ENCODE results near the gene CHD5. TPM values are rescaled to one million over a fixed set of nuclear protein-coding genes. Genes with fewer than 3 reads are reported as not detected.
"Not testable (repeated sequence)": the region's sequence is repeated elsewhere in the genome, so short reads cannot be mapped to it uniquely, and the experiment has no call there.

Gene CHD5
- polyA plus RNA-seq, 4 donors: 0.14 to 0.63 (median 0.36) TPM

GRCh38 chr1:6090996-6091822, 88.9 kb downstream of the CHD5 start:
- DNase-seq (ENCODE audit: low read depth in 4 of 4, low spot score in 3 of 4): no peak

GRCh38 chr1:6090288-6090687, 89.8 kb downstream of the CHD5 start:
- no peak for DNase-seq (ENCODE audit: low read depth in 4 of 4, low spot score in 3 of 4)

GRCh38 chr1:6088956-6089355, 91.2 kb downstream of the CHD5 start:
- no peak for DNase-seq (ENCODE audit: low read depth in 4 of 4, low spot score in 3 of 4)

GRCh38 chr1:6087958-6088357, 92.2 kb downstream of the CHD5 start:
- no peak for DNase-seq (ENCODE audit: low read depth in 4 of 4, low spot score in 3 of 4)

- no peak for DNase-seq (ENCODE audit: low read depth in 4 of 4, low spot score in 3 of 4)
Observed at GRCh38 chr1:6087377-6087772, 92.7 kb downstream of the CHD5 start.

DNA sequence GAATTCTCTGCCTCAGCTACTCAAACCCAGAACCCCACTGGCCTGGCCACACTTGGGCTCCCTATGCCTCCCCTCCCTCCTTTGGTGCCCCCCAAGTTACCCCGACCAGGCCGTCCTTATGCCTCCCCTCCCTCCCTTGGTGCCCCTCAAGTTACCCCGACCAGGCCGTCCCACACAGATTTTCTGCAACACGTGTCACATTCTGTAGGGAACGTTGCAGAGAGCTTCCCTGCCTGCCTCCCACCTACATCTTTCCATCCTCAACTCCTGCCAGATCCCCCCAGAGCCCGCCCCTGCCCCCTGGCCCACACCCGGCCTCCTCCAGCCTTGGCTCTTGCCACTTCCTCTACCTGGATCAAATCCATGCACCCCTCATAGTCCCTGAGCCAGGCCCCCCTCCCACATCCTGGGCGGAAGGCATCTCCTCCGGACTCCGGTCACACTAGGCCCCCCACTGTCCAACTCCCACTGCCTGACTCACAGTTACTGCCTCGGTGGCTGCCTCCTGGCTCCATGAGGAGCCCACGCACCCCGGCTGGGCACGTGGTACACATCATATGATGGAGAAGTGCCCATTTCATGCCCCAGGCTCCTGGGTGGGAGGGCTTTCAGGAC, 93.3 kb downstream of the CHD5 start:
- no peak for DNase-seq (ENCODE audit: low read depth in 4 of 4, low spot score in 3 of 4)

DNA sequence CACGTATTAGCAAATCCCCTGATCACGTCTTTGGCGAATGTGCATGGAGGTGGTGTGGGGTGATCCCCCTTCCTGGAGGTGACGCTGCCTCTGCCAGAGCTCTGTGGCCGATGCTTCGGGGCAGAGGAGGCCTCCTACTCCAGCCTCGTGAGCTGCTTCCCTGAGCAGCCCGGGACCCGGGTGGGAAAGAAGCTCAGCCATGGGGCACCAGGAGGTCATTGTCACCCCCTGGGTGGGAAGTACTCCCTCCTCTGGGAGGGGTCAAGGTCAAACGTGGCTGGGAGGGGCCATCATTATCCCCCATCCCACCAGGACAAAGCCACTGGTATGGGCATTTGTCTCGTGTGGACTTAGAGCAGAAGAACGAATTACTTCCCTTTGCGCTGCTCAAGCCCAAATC, 93.8 kb downstream of the CHD5 start:
- DNase-seq (ENCODE audit: low read depth in 4 of 4, low spot score in 3 of 4): no peak

DNA sequence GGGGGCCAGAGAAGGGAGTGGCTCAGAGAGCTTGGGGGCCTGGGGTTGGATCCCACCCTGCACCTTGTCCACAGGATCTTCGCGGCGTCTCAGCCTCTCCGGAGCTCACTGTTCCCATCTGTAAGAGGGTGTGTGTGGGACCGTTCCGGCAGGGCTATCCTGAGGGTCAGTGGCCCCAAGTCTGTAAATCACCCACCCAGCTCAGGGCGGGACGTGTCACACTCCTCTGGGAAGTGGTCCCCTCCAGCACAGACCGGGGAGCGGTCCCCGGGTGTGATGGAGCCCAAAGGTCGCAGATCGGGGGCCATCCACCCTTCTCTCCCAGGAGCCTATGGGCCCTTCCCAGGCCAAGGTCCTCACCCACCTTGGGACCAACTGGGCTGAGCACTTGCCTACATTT, 94.5 kb downstream of the CHD5 start:
- no peak for DNase-seq (ENCODE audit: low read depth in 4 of 4, low spot score in 3 of 4)

GRCh38 chr1:6084781-6085495, 95.2 kb downstream of the CHD5 start:
- no peak for DNase-seq (ENCODE audit: low read depth in 4 of 4, low spot score in 3 of 4)

GRCh38 chr1:6083801-6084446, 96.2 kb downstream of the CHD5 start:
- DNase-seq (ENCODE audit: low read depth in 4 of 4, low spot score in 3 of 4): no peak

- no peak for DNase-seq (ENCODE audit: low read depth in 4 of 4, low spot score in 3 of 4)
Observed at GRCh38 chr1:6083385-6083784, 96.7 kb downstream of the CHD5 start.

- DNase-seq (ENCODE audit: low read depth in 4 of 4, low spot score in 3 of 4): no peak
Observed at GRCh38 chr1:6082430-6082971, 97.6 kb downstream of the CHD5 start.

- no peak for DNase-seq (ENCODE audit: low read depth in 4 of 4, low spot score in 3 of 4)
Observed at GRCh38 chr1:6081901-6082300, 98.2 kb downstream of the CHD5 start.

GRCh38 chr1:6080469-6080868, 99.7 kb downstream of the CHD5 start:
- no peak for DNase-seq (ENCODE audit: low read depth in 4 of 4, low spot score in 3 of 4)

DNA sequence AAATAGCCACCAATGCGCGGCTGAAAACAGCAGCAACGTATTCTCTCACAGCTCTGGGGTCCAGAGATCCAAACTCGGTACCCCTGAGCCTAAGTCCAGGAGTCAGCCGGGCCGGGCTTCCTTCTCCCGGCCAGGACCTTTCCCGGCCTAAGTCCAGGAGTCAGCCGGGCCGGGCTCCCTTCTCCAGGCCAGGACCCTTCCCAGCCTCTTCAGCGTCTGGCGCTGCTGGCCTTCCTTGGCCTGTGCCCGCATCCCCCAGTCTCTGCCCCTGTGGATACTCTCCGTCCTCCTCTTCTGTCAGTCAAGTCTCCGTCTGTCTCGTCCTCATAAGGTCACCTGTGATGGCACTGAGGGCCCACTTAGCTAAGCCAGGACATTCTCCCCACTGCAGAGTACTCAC, 102.2 kb downstream of the CHD5 start:
- DNase-seq (ENCODE audit: low read depth in 4 of 4, low spot score in 3 of 4): no peak

GRCh38 chr1:6077506-6077905, 102.6 kb downstream of the CHD5 start:
- no peak for DNase-seq (ENCODE audit: low read depth in 4 of 4, low spot score in 3 of 4)

GRCh38 chr1:6077061-6077460, 103.1 kb downstream of the CHD5 start:
- not testable (repeated sequence) for DNase-seq (ENCODE audit: low read depth in 4 of 4, low spot score in 3 of 4)

- no peak for DNase-seq (ENCODE audit: low read depth in 4 of 4, low spot score in 3 of 4)
Observed at GRCh38 chr1:6075748-6076147, 104.4 kb downstream of the CHD5 start.

DNA sequence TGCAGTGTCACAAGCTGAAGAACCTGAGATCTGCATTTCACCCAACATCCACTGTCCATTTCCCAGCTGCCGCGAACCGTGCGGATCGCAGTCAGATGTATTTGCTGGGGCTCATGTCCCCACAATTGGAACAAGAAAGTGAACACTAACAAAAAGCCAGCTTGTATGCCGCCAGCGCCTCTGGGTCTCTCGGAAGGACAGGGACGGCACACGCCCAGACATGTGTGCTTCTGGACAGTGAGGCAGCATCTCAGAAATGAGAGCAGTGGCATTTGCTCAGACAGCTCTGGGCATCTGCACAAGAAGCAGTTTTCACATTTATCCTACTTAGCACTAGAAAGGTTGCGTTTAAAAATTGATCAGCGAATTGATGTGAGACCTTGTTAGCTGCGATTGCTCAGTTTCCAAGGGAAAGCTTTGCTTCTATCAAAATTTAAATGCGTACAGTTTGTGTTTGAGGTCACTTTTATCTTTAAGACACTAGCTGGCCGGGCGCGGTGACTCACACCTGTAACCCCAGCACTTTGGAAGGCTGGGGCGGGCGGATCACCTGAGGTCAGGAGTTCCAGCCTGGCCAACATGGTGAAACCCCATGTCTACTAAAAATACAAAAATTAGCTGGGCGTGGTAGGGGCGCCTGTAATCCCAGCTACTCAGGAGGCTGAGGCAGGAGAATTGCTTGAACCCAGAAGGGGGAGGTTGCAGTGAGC, 105.8 kb downstream of the CHD5 start:
- DNase-seq (ENCODE audit: low read depth in 4 of 4, low spot score in 3 of 4): no peak

GRCh38 chr1:6073480-6074053, 106.6 kb downstream of the CHD5 start:
- DNase-seq (ENCODE audit: low read depth in 4 of 4, low spot score in 3 of 4): no peak

All from left renal pelvis (tissue), 4 donors.